HL-60 (cell line): ENCODE data around the gene P2RX5.

Source experiments
- DNase-seq, 2 experiments: peaks; one replicate each; pipeline ENCODE4 v3.0.0-alpha.2; 2010 to 2020; ENCODE audit warnings: low read depth in 1 of 2, low spot score in 1 of 2
- H3K27ac ChIP-seq: fragments of 250-450 bp; sonication (Bioruptor Pico); replicated peaks from 2 replicates; pipeline ENCODE4 v1.5.1; 2020; ENCODE audit warnings: mild to moderate bottlenecking, moderate library complexity
- H3K27me3 ChIP-seq: fragments of 250-450 bp; sonication (Bioruptor Pico); 2 replicates; pipeline ENCODE4 v1.5.1; 2021; ENCODE audit warnings: mild to moderate bottlenecking, moderate library complexity; ENCODE audit not compliant: insufficient read depth, poor library complexity, severe bottlenecking
- H3K4me3 ChIP-seq: replicated peaks from 2 replicates; pipeline ENCODE4 v1.5.1; 2011; ENCODE audit warnings: mild to moderate bottlenecking, control low read depth, low read length; ENCODE audit not compliant: insufficient read depth
- CTCF ChIP-seq: IDR thresholded peaks from one replicate; pipeline ENCODE4 v1.5.1; 2011; ENCODE audit warnings: low read length, control low read depth, inconsistent platforms; ENCODE audit not compliant: insufficient read depth
- GABPA ChIP-seq: IDR thresholded peaks from 2 replicates; pipeline ENCODE4 v1.6.1; 2012; ENCODE audit warnings: low read depth
- POLR2AphosphoS5 ChIP-seq: IDR thresholded peaks from 2 replicates; pipeline ENCODE4 v1.6.1; 2012; ENCODE audit warnings: low read depth
- REST ChIP-seq: IDR thresholded peaks from 2 replicates; pipeline ENCODE4 v1.6.1; 2012; ENCODE audit warnings: low read depth; ENCODE audit not compliant: insufficient replicate concordance
- SPI1 ChIP-seq: IDR thresholded peaks from 2 replicates; pipeline ENCODE4 v1.6.1; 2012; ENCODE audit warnings: low read depth, mild to moderate bottlenecking, borderline replicate concordance

The P2RX5 gene

GRCh38 chr17:3723188-3723555 is 27.2 kb upstream of the P2RX5 start:
- no peaks in the 10 kb centered on the region for H3K27me3 ChIP-seq
- H3K27ac ChIP-seq: peak overlapping the region; percentile 81
- H3K4me3 ChIP-seq: peak overlapping the region; percentile 78
- DNase-seq: no peak
- TF ChIP-seq GABPA (no peak), CTCF (no peak), SPI1 (no peak), REST (no peak)

- H3K27me3 ChIP-seq: no peaks in the 10 kb centered on the region
- TF ChIP-seq REST: no peak
- no peak for TF ChIP-seq GABPA
- no peak for TF ChIP-seq POLR2AphosphoS5
- no peak for TF ChIP-seq SPI1
- TF ChIP-seq CTCF: no peak
- H3K4me3 ChIP-seq: peak overlapping the region; percentile 78
- H3K27ac ChIP-seq: no peak overlapping the region
- no peak for DNase-seq
Observed at GRCh38 chr17:3722716-3723115, 26.8 kb upstream of the P2RX5 start.

- Histone ChIP-seq H3K27me3 (no peaks in the 10 kb centered on the region), H3K27ac (no peak overlapping the region), H3K4me3 (no peak overlapping the region)
- TF ChIP-seq REST (no peak), POLR2AphosphoS5 (no peak), SPI1 (no peak), GABPA (no peak), CTCF (no peak)
- no peak for DNase-seq
Observed at GRCh38 chr17:3719265-3719664, 23.3 kb upstream of the P2RX5 start.
